ENCODE data around the gene SIAH1.

DNA sequence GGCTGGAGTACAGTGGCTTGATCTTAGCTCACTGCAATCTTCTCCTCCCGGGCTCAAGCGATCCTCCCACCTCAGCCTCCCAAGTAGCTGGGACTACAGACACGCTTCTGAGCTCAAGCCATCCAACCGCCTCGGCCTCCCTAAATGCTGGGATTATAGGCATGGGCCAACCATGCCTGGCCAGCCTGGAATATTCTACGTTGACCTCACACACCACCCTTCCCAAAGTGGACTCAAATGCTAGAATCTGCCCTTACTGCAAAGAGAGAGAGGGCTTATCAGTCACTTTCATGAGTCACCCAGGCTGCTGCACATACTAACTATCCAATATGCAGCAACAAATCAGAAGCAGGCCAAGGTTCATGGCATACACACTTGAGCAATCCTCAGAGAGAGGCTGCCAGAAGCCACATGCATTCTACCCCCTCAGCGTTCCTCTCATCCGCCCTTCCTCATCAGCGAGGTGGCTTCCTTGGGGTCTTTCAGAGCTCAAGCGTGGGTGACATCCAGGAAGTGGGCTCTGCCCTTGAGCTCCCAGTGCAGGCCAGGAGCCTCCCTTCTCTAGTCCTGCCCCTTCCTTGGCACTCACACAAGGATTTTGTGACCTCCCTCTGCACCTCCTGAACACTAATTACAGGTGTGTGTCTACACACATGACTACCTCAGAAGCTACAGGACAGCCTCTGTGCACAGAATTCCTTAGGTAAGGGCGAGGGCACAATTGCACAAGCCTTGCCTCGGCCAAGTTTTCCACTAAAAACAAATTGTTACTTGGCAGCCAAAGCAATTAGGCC lies 24.8 kb upstream of the SIAH1 start:
- no peak for TF ChIP-seq CBX8 (IDR thresholded peaks at IDR 0.05; ENCODE audit: borderline replicate concordance, low read depth, low read length)
- no peak for TF ChIP-seq POLR2AphosphoS5 (IDR thresholded peaks at IDR 0.05; ENCODE audit: low read depth, low read length)
- TF ChIP-seq CTCF (IDR thresholded peaks at IDR 0.05; ENCODE audit: control extremely low read depth in 1 of 3, insufficient read depth in 1 of 3, low read depth in 1 of 3, low read length in 3 of 3): no peak
- no peak for TF ChIP-seq CEBPB (IDR thresholded peaks at IDR 0.05; ENCODE audit: low read depth, low read length)
- TF ChIP-seq SUZ12 (IDR thresholded peaks at IDR 0.05; ENCODE audit: low read length): no peak
- TF ChIP-seq RAD21 (IDR thresholded peaks at IDR 0.05 in 1 of 2, conservative IDR thresholded peaks at IDR 0.05 in 1 of 2; ENCODE audit: low read depth in 2 of 2, low read length in 2 of 2): no peak
- TF ChIP-seq, protein P1, sequence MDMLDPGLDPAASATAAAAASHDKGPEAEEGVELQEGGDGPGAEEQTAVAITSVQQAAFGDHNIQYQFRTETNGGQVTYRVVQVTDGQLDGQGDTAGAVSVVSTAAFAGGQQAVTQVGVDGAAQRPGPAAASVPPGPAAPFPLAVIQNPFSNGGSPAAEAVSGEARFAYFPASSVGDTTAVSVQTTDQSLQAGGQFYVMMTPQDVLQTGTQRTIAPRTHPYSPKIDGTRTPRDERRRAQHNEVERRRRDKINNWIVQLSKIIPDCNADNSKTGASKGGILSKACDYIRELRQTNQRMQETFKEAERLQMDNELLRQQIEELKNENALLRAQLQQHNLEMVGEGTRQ (IDR thresholded peaks at IDR 0.05; ENCODE audit: low read length): no peak
- TF ChIP-seq, protein P2, sequence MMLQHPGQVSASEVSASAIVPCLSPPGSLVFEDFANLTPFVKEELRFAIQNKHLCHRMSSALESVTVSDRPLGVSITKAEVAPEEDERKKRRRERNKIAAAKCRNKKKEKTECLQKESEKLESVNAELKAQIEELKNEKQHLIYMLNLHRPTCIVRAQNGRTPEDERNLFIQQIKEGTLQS (IDR thresholded peaks at IDR 0.05; ENCODE audit: insufficient read depth, low read depth, low read length): no peak
- no peak for TF ChIP-seq SRF (IDR thresholded peaks at IDR 0.05; ENCODE audit: low read depth, low read length)

Measured in H1 (cell line).